Measurements from ENCODE around the gene IKZF2. TPM values are rescaled to one million over a fixed set of nuclear protein-coding genes. Genes with fewer than 3 reads are reported as not detected.

Gene IKZF2
- total RNA-seq, 2 experiments from 2014 or later = 12.9 to 13.0 TPM

- Mint-ChIP-seq H3K36me3 (peaks cover 9% of the 10 kb centered on the region), H3K27me3 (no peaks in the 10 kb centered on the region), H3K4me1 (peaks cover 14% of the 10 kb centered on the region), H3K27ac (no peak overlapping the region), H3K9me3 (no peaks in the 10 kb centered on the region), H3K4me3 (no peak overlapping the region)
- DNase-seq = no peak
These were observed 60.6 kb downstream of the IKZF2 start for GRCh38 chr2:213090772-213091171.

DNA sequence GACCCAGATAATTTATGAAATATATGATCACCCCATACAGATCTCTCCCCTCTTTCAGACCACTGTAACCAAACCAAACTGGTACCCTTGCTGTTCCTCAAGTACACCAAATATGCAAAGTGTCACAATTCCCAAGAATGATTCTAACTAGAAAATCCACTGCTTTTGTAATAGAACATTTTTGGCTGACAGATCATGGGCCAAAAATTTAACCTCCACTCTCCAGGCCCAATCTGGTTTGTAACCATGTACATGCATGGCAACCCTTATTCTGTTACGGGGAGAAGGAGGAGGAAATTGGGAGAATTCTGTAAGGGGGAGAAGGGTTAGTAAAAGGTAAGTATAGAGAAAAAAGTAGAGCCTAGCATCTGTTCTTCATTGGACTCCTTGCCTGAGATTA lies 62.0 kb downstream of the IKZF2 start:
- H3K27ac Mint-ChIP-seq = no peak overlapping the region
- H3K36me3 Mint-ChIP-seq = peaks cover 7% of the 10 kb centered on the region
- H3K9me3 Mint-ChIP-seq = no peaks in the 10 kb centered on the region
- no peak for DNase-seq
- H3K27me3 Mint-ChIP-seq = no peaks in the 10 kb centered on the region
- no peak overlapping the region for H3K4me3 Mint-ChIP-seq
- peaks cover 18% of the 10 kb centered on the region for H3K4me1 Mint-ChIP-seq

DNA sequence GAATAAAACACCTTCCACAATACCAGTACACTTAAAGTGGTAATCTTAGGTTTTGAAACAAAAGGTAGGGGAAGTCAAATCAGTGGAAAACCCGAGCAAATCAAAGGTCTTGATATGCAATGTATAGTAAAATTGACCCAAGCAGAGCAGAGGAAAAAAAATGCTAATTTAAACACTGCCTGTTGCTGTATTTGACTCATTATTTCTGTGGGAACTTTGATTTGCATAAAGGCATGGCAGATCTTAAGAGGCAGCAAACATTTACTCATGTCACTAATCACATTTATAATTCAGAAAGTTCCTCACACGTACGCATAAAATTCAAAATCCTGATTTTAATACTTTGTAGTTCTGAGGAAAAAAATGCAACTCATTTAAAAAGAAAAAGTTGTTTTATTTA lies 64.4 kb downstream of the IKZF2 start:
- DNase-seq = no peak
- Mint-ChIP-seq H3K9me3 (no peaks in the 10 kb centered on the region), H3K36me3 (peaks cover 7% of the 10 kb centered on the region), H3K4me3 (no peak overlapping the region), H3K27me3 (no peaks in the 10 kb centered on the region), H3K4me1 (peaks cover 15% of the 10 kb centered on the region), H3K27ac (no peak overlapping the region)

DNA sequence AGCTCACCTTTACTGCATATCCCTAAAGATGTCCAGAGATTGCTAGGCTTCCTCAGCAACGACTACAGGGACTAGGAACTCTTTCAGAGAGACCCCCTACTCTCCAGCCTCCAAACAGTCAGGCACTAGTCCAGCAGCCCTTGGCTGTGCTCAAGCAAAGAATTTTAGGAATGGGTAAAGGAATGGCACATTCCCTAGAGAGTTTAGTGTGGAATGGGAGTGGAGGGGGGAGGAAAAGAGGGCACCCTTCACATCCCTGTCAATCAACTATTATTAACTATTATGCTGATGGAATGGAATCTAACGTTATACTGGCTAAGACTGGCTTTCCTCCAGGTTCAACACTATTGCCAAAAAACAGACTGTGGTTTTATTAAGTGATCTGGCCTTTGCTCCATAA lies 64.8 kb downstream of the IKZF2 start:
- no peak overlapping the region for H3K27ac Mint-ChIP-seq
- H3K27me3 Mint-ChIP-seq = no peaks in the 10 kb centered on the region
- no peak overlapping the region for H3K4me3 Mint-ChIP-seq
- H3K36me3 Mint-ChIP-seq = peaks cover 7% of the 10 kb centered on the region
- no peaks in the 10 kb centered on the region for H3K9me3 Mint-ChIP-seq
- no peak for DNase-seq
- peaks cover 15% of the 10 kb centered on the region for H3K4me1 Mint-ChIP-seq

DNA sequence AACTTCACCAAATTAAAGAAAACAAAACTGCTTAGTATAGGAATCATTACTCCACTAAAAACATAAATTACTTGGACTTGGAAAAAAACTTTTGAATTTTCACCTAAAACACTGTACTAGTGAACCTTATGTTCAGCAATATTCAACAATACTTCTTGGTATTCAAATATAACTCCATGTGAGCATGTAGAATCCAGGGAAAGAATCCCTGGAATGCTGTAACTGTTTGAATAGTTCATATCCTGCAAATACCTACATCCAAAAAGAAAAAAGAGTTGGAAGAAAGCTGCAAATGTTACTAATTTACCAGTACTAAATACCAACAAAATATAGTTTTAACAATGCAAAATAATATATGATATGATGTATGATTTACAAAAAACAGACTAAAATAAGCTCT lies 65.4 kb downstream of the IKZF2 start:
- DNase-seq = no peak
- peaks cover 11% of the 10 kb centered on the region for H3K36me3 Mint-ChIP-seq
- no peaks in the 10 kb centered on the region for H3K9me3 Mint-ChIP-seq
- no peak overlapping the region for H3K27ac Mint-ChIP-seq
- no peak overlapping the region for H3K4me3 Mint-ChIP-seq
- no peaks in the 10 kb centered on the region for H3K27me3 Mint-ChIP-seq
- peaks cover 15% of the 10 kb centered on the region for H3K4me1 Mint-ChIP-seq

DNA sequence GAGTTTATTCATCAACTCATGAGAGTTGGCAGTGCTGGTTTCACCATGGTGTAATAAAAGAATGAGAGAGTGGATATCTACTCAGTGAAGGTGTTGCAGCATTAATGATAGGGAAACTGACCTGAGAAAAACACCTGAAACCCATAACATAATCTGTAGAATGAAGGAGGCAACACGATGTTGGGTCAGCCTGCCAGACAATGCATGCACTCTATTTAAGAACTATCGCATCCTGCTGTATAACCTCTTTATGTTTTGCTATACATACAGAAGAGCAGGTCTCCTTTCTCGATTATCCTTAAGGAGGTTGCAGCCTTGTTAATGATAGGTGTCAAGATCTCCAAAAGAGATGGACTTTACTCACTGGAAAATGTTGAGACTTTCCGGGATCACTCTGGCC lies 65.9 kb downstream of the IKZF2 start:
- H3K4me3 Mint-ChIP-seq = no peak overlapping the region
- peaks cover 15% of the 10 kb centered on the region for H3K4me1 Mint-ChIP-seq
- H3K36me3 Mint-ChIP-seq = peaks cover 11% of the 10 kb centered on the region
- H3K9me3 Mint-ChIP-seq = no peaks in the 10 kb centered on the region
- DNase-seq = no peak
- H3K27ac Mint-ChIP-seq = no peak overlapping the region
- no peaks in the 10 kb centered on the region for H3K27me3 Mint-ChIP-seq

GRCh38 chr2:213084261-213084660 lies 67.2 kb downstream of the IKZF2 start:
- H3K27ac Mint-ChIP-seq = no peak overlapping the region
- no peaks in the 10 kb centered on the region for H3K9me3 Mint-ChIP-seq
- peaks cover 13% of the 10 kb centered on the region for H3K36me3 Mint-ChIP-seq
- DNase-seq = no peak
- H3K4me1 Mint-ChIP-seq = peaks cover 15% of the 10 kb centered on the region
- no peak overlapping the region for H3K4me3 Mint-ChIP-seq
- no peaks in the 10 kb centered on the region for H3K27me3 Mint-ChIP-seq

DNA sequence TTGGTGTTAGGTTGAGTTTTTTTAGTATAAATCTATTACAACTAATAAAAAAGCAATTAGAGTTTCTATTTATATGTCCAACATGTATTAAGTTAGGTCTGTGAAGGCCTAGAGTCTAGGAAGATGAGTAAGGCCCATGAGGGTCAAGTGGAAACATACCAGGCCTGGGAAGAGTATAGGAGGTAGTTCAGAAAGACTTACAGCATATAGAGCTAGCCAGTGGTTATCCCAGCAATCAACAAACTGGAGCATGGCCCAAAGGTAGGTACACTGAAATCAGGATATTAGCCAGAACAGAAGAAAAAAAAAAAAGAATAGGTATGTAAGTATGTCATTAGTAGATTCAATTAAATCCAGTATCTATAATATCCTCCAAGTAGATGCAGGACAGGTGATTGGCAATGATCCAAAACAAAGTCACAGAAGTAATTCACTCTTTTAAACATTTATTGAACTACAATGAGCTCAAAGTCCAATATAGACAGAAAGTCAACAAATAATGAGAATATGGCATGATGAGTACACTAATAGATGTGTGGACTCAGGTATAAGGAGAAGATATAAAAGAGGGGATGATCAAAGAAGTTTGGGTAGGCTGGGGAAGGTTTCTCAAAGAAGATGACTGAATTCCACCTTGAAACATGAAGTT lies 70.3 kb downstream of the IKZF2 start:
- no peak overlapping the region for H3K27ac Mint-ChIP-seq

DNA sequence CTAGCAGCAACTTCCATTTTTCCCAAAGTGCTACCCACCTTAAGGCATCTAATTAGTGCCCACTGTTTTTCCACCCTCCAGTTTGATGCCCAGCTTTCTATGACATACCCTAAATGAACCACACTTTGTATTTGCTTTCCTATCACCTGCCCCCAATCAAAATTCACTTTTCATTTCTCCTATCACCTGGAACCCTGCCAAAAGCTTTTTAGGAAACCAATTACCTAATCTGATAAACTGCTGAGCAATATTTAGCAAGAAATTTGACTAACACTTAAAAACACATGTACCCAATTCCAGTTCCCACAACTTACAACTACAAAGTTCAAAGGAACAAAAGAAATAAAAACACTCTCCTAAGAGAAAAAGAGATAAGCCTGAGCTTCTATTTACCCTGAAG lies 71.7 kb downstream of the IKZF2 start:
- peaks cover 7% of the 10 kb centered on the region for H3K36me3 Mint-ChIP-seq
- peaks cover 7% of the 10 kb centered on the region for H3K4me1 Mint-ChIP-seq
- H3K27me3 Mint-ChIP-seq = no peaks in the 10 kb centered on the region
- H3K4me3 Mint-ChIP-seq = no peak overlapping the region
- H3K27ac Mint-ChIP-seq = no peak overlapping the region
- peaks cover 3% of the 10 kb centered on the region for H3K9me3 Mint-ChIP-seq
- no peak for DNase-seq

More for the DNA sequence above, 70.3 kb downstream of the IKZF2 start:
- Mint-ChIP-seq H3K27me3 (no peaks in the 10 kb centered on the region), H3K4me1 (peaks cover 15% of the 10 kb centered on the region), H3K4me3 (no peak overlapping the region), H3K36me3 (peaks cover 6% of the 10 kb centered on the region), H3K9me3 (peaks cover 3% of the 10 kb centered on the region)
- DNase-seq = no peak

DNA sequence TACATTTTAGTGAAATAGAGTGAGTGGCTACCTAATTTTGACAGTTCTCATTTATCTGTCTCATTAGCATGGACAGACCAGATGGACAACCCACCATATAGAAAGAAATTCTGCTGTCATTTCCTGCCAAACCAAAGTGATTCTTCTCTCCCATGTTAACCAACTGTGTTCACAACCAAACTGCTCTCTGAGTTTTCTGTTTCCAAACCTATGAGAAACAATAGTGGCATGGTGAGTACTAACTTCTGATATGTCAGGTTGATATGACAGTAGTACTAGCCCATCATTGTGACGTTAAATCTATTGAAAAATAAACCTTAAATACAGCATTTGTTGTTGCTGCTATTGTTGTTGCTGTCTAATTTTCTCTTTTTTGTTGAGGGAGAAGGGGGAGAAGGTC lies 72.7 kb downstream of the IKZF2 start:
- no peak overlapping the region for H3K27ac Mint-ChIP-seq
- H3K9me3 Mint-ChIP-seq = peaks cover 3% of the 10 kb centered on the region
- H3K36me3 Mint-ChIP-seq = peaks cover 7% of the 10 kb centered on the region
- no peak overlapping the region for H3K4me3 Mint-ChIP-seq
- no peaks in the 10 kb centered on the region for H3K27me3 Mint-ChIP-seq
- H3K4me1 Mint-ChIP-seq = peaks cover 7% of the 10 kb centered on the region
- no peak for DNase-seq

DNA sequence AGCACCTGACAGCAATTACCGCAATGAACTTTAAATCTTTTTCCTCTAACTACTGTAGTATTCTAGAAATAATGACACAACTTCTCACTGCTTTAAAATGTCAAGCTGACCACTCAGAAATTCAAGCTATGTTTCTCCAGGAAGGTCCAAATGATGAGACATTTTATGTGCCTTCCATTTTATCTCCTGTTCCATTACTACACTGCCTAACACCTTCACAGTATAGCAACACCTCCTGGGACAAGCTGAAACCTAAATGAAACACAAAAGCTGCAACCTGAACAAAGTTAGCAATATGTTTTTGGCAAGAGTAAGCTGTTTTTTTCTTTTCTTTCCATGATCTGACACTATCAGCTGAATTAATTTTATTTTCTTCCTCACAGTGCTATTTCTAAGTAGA lies 81.9 kb downstream of the IKZF2 start:
- Mint-ChIP-seq H3K36me3 (no peaks in the 10 kb centered on the region), H3K4me3 (no peak overlapping the region), H3K4me1 (peaks cover 24% of the 10 kb centered on the region), H3K27me3 (peaks cover 7% of the 10 kb centered on the region), H3K27ac (no peak overlapping the region), H3K9me3 (no peaks in the 10 kb centered on the region)
- DNase-seq = no peak

GRCh38 chr2:213068676-213069359 lies 82.6 kb downstream of the IKZF2 start:
- no peak for DNase-seq
- H3K36me3 Mint-ChIP-seq = no peaks in the 10 kb centered on the region
- H3K4me1 Mint-ChIP-seq = peaks cover 26% of the 10 kb centered on the region
- H3K27ac Mint-ChIP-seq = no peak overlapping the region
- no peak overlapping the region for H3K4me3 Mint-ChIP-seq
- no peaks in the 10 kb centered on the region for H3K9me3 Mint-ChIP-seq
- H3K27me3 Mint-ChIP-seq = peaks cover 7% of the 10 kb centered on the region

DNA sequence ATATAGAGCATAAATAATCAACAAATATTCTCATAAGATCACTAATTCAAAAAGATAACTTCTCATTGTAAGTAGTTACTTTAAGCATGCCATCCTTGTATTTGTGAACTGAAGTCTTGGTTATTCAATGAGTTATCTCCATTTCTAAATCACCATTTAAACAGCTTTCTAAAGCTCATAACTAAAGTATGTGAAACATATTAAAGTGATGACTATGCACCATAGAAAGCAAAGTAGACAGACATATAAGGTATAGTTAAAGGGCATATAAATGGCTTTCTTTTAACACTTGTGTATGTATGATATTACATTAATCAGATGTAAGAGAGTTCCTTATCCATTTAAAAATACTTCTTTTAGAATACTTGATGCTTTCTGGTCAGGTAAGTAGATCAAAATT lies 83.5 kb downstream of the IKZF2 start:
- Mint-ChIP-seq H3K4me3 (no peak overlapping the region), H3K36me3 (no peaks in the 10 kb centered on the region), H3K27me3 (peaks cover 7% of the 10 kb centered on the region), H3K9me3 (no peaks in the 10 kb centered on the region), H3K27ac (no peak overlapping the region), H3K4me1 (peaks cover 26% of the 10 kb centered on the region)
- no peak for DNase-seq

GRCh38 chr2:213066443-213066743 lies 85.0 kb downstream of the IKZF2 start:
- Mint-ChIP-seq H3K4me3 (peak overlapping the region; percentile 67), H3K27me3 (peaks cover 7% of the 10 kb centered on the region), H3K4me1 (peaks cover 26% of the 10 kb centered on the region), H3K9me3 (no peaks in the 10 kb centered on the region), H3K27ac (no peak overlapping the region), H3K36me3 (no peaks in the 10 kb centered on the region)
- DNase-seq = no peak

DNA sequence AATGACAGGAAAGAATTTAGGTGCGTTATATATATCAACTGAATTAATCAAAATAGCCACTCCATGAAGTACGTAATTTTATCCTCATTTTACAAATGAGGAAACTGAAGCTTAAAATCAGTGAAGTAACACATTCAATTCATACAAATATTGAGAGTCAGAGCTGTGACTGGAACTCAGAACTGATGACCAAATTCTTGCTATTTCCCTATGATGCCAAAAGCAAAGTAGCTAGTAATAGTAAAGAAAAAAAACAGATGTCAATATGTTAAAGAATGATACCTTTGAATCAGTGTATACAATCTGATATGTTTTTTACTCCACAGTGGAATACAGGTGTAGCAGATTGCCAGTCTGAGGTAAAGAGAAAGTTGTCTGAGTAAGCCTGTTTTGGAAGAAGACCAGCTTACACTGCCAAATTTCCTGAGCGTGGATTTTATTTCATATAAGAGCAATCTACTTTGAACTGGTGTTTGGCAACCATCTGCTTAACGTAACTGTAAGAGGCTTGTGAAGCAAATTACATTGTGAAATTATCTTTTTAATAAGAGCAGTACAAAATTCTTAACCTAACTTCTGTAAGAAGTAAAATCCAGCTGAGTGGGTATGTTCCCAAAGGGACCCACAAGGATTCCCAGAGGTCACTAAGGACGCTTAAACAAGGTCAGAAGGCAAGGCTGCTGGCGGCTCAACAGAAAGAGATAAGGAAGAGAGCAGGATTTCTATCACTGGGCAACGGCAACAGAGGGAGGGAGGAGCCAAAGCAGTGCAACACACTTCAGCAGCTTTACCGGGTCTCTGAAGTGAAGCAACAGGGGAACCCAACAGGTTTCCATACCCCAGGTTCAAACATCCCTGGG lies 85.6 kb downstream of the IKZF2 start:
- H3K4me3 Mint-ChIP-seq = peak overlapping the region; percentile 67

More for the DNA sequence above, 85.6 kb downstream of the IKZF2 start:
- peak overlapping the region; percentile 56 for H3K27ac Mint-ChIP-seq
- peak; percentile 1 for DNase-seq
- no peaks in the 10 kb centered on the region for H3K36me3 Mint-ChIP-seq
- H3K27me3 Mint-ChIP-seq = peaks cover 7% of the 10 kb centered on the region
- no peaks in the 10 kb centered on the region for H3K9me3 Mint-ChIP-seq
- peaks cover 26% of the 10 kb centered on the region for H3K4me1 Mint-ChIP-seq

Data from activated naive CD8-positive, alpha-beta T cell treated with anti-CD3 and anti-CD28 coated beads for 36 hours (primary cell).